ENCODE data around the gene PXYLP1. TPM values are rescaled to one million over a fixed set of nuclear protein-coding genes. Genes with fewer than 3 reads are reported as not detected.

The PXYLP1 gene
- total and polyA plus RNA-seq, 9 of the 15 experiments (the other 6 are each of a cell fraction or from before 2014, with no cell fraction given): 0.80 to 2.9 (median 1.3) TPM

DNA sequence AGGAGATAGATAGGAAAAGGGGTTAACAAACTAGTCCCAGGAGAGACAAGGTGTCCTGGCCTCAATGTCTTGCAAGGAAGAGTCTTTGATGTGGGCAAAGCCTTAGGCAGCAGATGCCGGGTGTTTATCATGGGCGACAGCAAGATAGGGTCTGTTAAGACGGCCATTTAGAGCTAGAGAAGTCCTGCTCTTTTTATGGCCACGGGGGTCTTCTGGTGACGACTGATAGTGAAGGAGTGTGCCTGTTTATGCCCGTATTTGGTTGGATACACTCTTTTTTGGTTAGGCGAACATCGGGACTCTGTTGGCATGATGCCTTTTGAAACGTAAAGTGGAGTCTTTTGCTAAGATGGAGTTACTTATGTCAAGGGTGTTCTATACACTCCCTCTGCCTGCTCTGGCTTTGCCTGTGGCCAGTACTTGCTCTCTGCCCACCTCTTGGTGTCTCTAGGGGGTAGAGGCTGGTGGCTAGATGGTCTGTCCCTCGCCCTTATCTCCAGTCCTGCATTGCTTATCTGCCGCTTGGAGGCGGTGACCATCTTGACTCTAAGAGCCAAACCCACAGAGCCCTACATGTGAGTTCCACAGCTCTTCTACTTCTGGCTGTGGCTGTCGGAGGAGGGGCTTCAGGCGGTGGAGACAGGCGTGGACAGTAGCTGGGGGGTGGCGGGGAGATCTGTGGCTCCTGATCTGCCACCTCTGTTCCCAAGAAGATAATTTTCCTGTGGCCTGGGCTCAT lies 80.9 kb downstream of the PXYLP1 start (continued):
- 0 out of 2 replicates have a peak, but pooled peaks have one; percentile 14 for TF ChIP-seq SP1 (CRISPR knock-in tag; IDR thresholded peaks at IDR 0.05)
- peak; percentile 99 for TF ChIP-seq DIDO1 (tag; IDR thresholded peaks at IDR 0.05; ENCODE audit: low read depth)
- TF ChIP-seq ZNF75A (CRISPR knock-in tag; IDR thresholded peaks at IDR 0.05): peak; percentile 96
- TF ChIP-seq ZNF431 (CRISPR knock-in tag; IDR thresholded peaks at IDR 0.05): no peak
- no peak for TF ChIP-seq FUS (optimal IDR thresholded peaks at IDR 0.05; ENCODE audit: low read depth, low read length)
- TF ChIP-seq ZNF695 (CRISPR knock-in tag; IDR thresholded peaks at IDR 0.05): peak; percentile 98
- no peak for TF ChIP-seq MCM7 (IDR thresholded peaks at IDR 0.05)
- no peak for TF ChIP-seq COPS2 (conservative IDR thresholded peaks at IDR 0.05)
- TF ChIP-seq CBX8 (IDR thresholded peaks at IDR 0.05; ENCODE audit: borderline replicate concordance, extremely low read depth, low read depth, low read length, poor library complexity, severe bottlenecking): no peak
- TF ChIP-seq RFX1 (IDR thresholded peaks at IDR 0.05): no peak
- no peak for TF ChIP-seq ZZZ3 (IDR thresholded peaks at IDR 0.05)
- peak; percentile 99 for TF ChIP-seq OTX1 (CRISPR knock-in tag; IDR thresholded peaks at IDR 0.05)
- TF ChIP-seq CC2D1A (IDR thresholded peaks at IDR 0.05): no peak
- TF ChIP-seq, protein P1, sequence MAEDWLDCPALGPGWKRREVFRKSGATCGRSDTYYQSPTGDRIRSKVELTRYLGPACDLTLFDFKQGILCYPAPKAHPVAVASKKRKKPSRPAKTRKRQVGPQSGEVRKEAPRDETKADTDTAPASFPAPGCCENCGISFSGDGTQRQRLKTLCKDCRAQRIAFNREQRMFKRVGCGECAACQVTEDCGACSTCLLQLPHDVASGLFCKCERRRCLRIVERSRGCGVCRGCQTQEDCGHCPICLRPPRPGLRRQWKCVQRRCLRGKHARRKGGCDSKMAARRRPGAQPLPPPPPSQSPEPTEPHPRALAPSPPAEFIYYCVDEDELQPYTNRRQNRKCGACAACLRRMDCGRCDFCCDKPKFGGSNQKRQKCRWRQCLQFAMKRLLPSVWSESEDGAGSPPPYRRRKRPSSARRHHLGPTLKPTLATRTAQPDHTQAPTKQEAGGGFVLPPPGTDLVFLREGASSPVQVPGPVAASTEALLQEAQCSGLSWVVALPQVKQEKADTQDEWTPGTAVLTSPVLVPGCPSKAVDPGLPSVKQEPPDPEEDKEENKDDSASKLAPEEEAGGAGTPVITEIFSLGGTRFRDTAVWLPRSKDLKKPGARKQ (CRISPR knock-in tag; IDR thresholded peaks at IDR 0.05): peak; percentile 98
- peak; percentile 98 for TF ChIP-seq ZNF23 (CRISPR knock-in tag; IDR thresholded peaks at IDR 0.05)
- TF ChIP-seq, protein P2, sequence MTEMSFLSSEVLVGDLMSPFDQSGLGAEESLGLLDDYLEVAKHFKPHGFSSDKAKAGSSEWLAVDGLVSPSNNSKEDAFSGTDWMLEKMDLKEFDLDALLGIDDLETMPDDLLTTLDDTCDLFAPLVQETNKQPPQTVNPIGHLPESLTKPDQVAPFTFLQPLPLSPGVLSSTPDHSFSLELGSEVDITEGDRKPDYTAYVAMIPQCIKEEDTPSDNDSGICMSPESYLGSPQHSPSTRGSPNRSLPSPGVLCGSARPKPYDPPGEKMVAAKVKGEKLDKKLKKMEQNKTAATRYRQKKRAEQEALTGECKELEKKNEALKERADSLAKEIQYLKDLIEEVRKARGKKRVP (CRISPR knock-in tag; IDR thresholded peaks at IDR 0.05): peak; percentile 99
- peak; percentile 98 for TF ChIP-seq TAF7 (tag; IDR thresholded peaks at IDR 0.05)
- TF ChIP-seq TBP (optimal IDR thresholded peaks at IDR 0.05; ENCODE audit: low read depth, low read length): no peak
- peak; percentile 97 for TF ChIP-seq HMG20A (CRISPR knock-in tag; conservative IDR thresholded peaks at IDR 0.05)
- TF ChIP-seq EZH2 (IDR thresholded peaks at IDR 0.05; ENCODE audit: borderline replicate concordance, low read depth, low read length): no peak
- TF ChIP-seq ZNF561 (CRISPR knock-in tag; conservative IDR thresholded peaks at IDR 0.05): peak; percentile 99
- no peak for TF ChIP-seq LARP7 (IDR thresholded peaks at IDR 0.05)
- TF ChIP-seq CCAR2 (IDR thresholded peaks at IDR 0.05; ENCODE audit: low read depth, low read length): no peak
- TF ChIP-seq PYGO2 (tag; IDR thresholded peaks at IDR 0.05): peak; percentile 100
- peak; percentile 80 for TF ChIP-seq FOXJ2 (tag; IDR thresholded peaks at IDR 0.05)
- no peak for TF ChIP-seq SIN3B (IDR thresholded peaks at IDR 0.05; ENCODE audit: low read depth)
- TF ChIP-seq RBM39 (optimal IDR thresholded peaks at IDR 0.05; ENCODE audit: low read depth, low read length): no peak
- peak; percentile 97 for TF ChIP-seq ZNF253 (CRISPR knock-in tag; conservative IDR thresholded peaks at IDR 0.05)
- TF ChIP-seq RUNX1 (IDR thresholded peaks at IDR 0.05; ENCODE audit: low read depth): no peak
- peak; percentile 93 for TF ChIP-seq ZNF707 (CRISPR knock-in tag; conservative IDR thresholded peaks at IDR 0.05)
- TF ChIP-seq CBFA2T3 (IDR thresholded peaks at IDR 0.05): peak; percentile 81
- TF ChIP-seq PHF20 (IDR thresholded peaks at IDR 0.05; ENCODE audit: partially characterized antibody): no peak

All from K562 (cell line).